RWPE2 (cell line): ENCODE data around the gene FXYD6.

ENCODE experiments used
- ATAC-seq: fragments of 200-7000 bp; cut with Tn5 transposase; 3 replicates; pipeline ENCODE4 v1.9.1; 2021; ENCODE audit warnings: low read depth
- DNase-seq: peaks from one replicate; pipeline ENCODE4 v3.0.0-alpha.2; 2020; ENCODE audit warnings: low spot score
- H3K27ac ChIP-seq: fragments of 450-650 bp; 2 replicates; pipeline ENCODE4 v1.5.1; 2017; ENCODE audit warnings: mild to moderate bottlenecking; ENCODE audit not compliant: poor library complexity, severe bottlenecking
- H3K27me3 ChIP-seq: fragments of 250-450 bp; sonication (Bioruptor Pico); 2 replicates; pipeline ENCODE4 v1.5.1; 2021; ENCODE audit warnings: mild to moderate bottlenecking, moderate library complexity; ENCODE audit not compliant: insufficient read depth, poor library complexity, severe bottlenecking
- H3K36me3 ChIP-seq: fragments of 250-450 bp; sonication (Bioruptor Pico); 2 replicates; pipeline ENCODE4 v1.5.1; 2020; ENCODE audit warnings: low read depth, mild to moderate bottlenecking, moderate library complexity
- H3K4me1 ChIP-seq: fragments of 250-450 bp; sonication (Bioruptor Pico); 2 replicates; pipeline ENCODE4 v1.5.1; 2021; ENCODE audit warnings: mild to moderate bottlenecking, moderate library complexity; ENCODE audit not compliant: insufficient read depth, poor library complexity, severe bottlenecking
- H3K4me3 ChIP-seq: fragments of 250-450 bp; sonication (Bioruptor Pico); 2 replicates; pipeline ENCODE4 v1.5.1; 2021; ENCODE audit warnings: mild to moderate bottlenecking, moderate library complexity; ENCODE audit not compliant: severe bottlenecking
- H3K9me3 ChIP-seq: fragments of 250-450 bp; sonication (Bioruptor Pico); 2 replicates; pipeline ENCODE4 v1.5.1; 2021; ENCODE audit warnings: mild to moderate bottlenecking, moderate library complexity; ENCODE audit not compliant: severe bottlenecking
- CTCF ChIP-seq: fragments of 450-650 bp; IDR thresholded peaks from one replicate; pipeline ENCODE4 v1.5.1; 2017; ENCODE audit warnings: mild to moderate bottlenecking, moderate library complexity; ENCODE audit not compliant: poor library complexity, severe bottlenecking

The FXYD6 gene

GRCh38 chr11:117910941-117911655, 34.6 kb upstream of the FXYD6 start:
- ATAC-seq (no peak), DNase-seq (peak; percentile 29)
- TF ChIP-seq CTCF: no peak
- H3K36me3 ChIP-seq: no peaks in the 10 kb centered on the region
- H3K4me1 ChIP-seq: peaks cover 9% of the 10 kb centered on the region
- H3K4me3 ChIP-seq: no peak overlapping the region
- H3K9me3 ChIP-seq: no peaks in the 10 kb centered on the region
- H3K27ac ChIP-seq: no peak overlapping the region
- H3K27me3 ChIP-seq: no peaks in the 10 kb centered on the region

- Histone ChIP-seq H3K4me3 (no peak overlapping the region), H3K27me3 (no peaks in the 10 kb centered on the region), H3K4me1 (peaks cover 9% of the 10 kb centered on the region), H3K36me3 (no peaks in the 10 kb centered on the region), H3K9me3 (no peaks in the 10 kb centered on the region), H3K27ac (no peak overlapping the region)
- TF ChIP-seq CTCF: no peak
- peak; percentile 9 for DNase-seq
- ATAC-seq: no peak
These were observed 34.1 kb upstream of the FXYD6 start for GRCh38 chr11:117910525-117910924.

GRCh38 chr11:117909611-117910382, 33.3 kb upstream of the FXYD6 start:
- H3K4me1 ChIP-seq: peaks cover 9% of the 10 kb centered on the region
- ATAC-seq (no peak), DNase-seq (peak; percentile 50)
- H3K4me3 ChIP-seq: no peak overlapping the region
- no peaks in the 10 kb centered on the region for H3K9me3 ChIP-seq
- no peaks in the 10 kb centered on the region for H3K27me3 ChIP-seq
- no peaks in the 10 kb centered on the region for H3K36me3 ChIP-seq
- no peak for TF ChIP-seq CTCF
- no peak overlapping the region for H3K27ac ChIP-seq

GRCh38 chr11:117908959-117909610, 32.6 kb upstream of the FXYD6 start:
- DNase-seq (peak; percentile 12), ATAC-seq (no peak)
- Histone ChIP-seq H3K36me3 (no peaks in the 10 kb centered on the region), H3K27ac (no peak overlapping the region), H3K27me3 (no peaks in the 10 kb centered on the region), H3K9me3 (no peaks in the 10 kb centered on the region), H3K4me3 (no peak overlapping the region), H3K4me1 (peaks cover 9% of the 10 kb centered on the region)
- no peak for TF ChIP-seq CTCF
